Measurements from ENCODE around the gene CDY2A.
"Not testable (repeated sequence)": the region's sequence is repeated elsewhere in the genome, so short reads cannot be mapped to it uniquely, and the experiment has no call there.

CDY2A gene

GRCh38 chrY:18025487-18025886, at the start of gene CDY2A:
CDY2A (plus strand) TSS chrY:18025787; CDS start chrY:18026115, 328 bp downstream.
- DNase-seq (ENCODE audit: low spot score); in situ Hi-C loops (cut with MboI; ENCODE audit: low sequenced_read_pairs, unreplicated experiment): not testable (repeated sequence)

GRCh38 chrY:17997586-17997985, 28.0 kb upstream of the CDY2A start:
- DNase-seq (ENCODE audit: low spot score); in situ Hi-C loops (cut with MboI; ENCODE audit: low sequenced_read_pairs, unreplicated experiment): not testable (repeated sequence)

- DNase-seq (ENCODE audit: low spot score); in situ Hi-C loops (cut with MboI; ENCODE audit: low sequenced_read_pairs, unreplicated experiment): not testable (repeated sequence)
Observed at GRCh38 chrY:17998266-17998665, 27.3 kb upstream of the CDY2A start.

GRCh38 chrY:18023897-18024296, 1.7 kb upstream of the CDY2A start:
- in situ Hi-C loops (cut with MboI; ENCODE audit: low sequenced_read_pairs, unreplicated experiment); DNase-seq (ENCODE audit: low spot score): not testable (repeated sequence)

- DNase-seq (ENCODE audit: low spot score); in situ Hi-C loops (cut with MboI; ENCODE audit: low sequenced_read_pairs, unreplicated experiment): not testable (repeated sequence)
Observed at GRCh38 chrY:18028845-18029244, 3.3 kb downstream of the CDY2A start.

- DNase-seq (ENCODE audit: low spot score); in situ Hi-C loops (cut with MboI; ENCODE audit: low sequenced_read_pairs, unreplicated experiment): not testable (repeated sequence)
Observed at GRCh38 chrY:18030178-18030577, 4.6 kb downstream of the CDY2A start.

GRCh38 chrY:18034100-18034814, 8.7 kb downstream of the CDY2A start:
- DNase-seq (ENCODE audit: low spot score); in situ Hi-C loops (cut with MboI; ENCODE audit: low sequenced_read_pairs, unreplicated experiment): not testable (repeated sequence)

- DNase-seq (ENCODE audit: low spot score); in situ Hi-C loops (cut with MboI; ENCODE audit: low sequenced_read_pairs, unreplicated experiment): not testable (repeated sequence)
Observed at GRCh38 chrY:18034864-18035263, 9.3 kb downstream of the CDY2A start.

- DNase-seq (ENCODE audit: low spot score); in situ Hi-C loops (cut with MboI; ENCODE audit: low sequenced_read_pairs, unreplicated experiment): not testable (repeated sequence)
Observed at GRCh38 chrY:18044990-18045389, 19.4 kb downstream of the CDY2A start.

GRCh38 chrY:18048149-18049040, 22.8 kb downstream of the CDY2A start:
- in situ Hi-C loops (cut with MboI; ENCODE audit: low sequenced_read_pairs, unreplicated experiment): not testable (repeated sequence)

GRCh38 chrY:18049061-18049460, 23.5 kb downstream of the CDY2A start:
- DNase-seq (ENCODE audit: low spot score); in situ Hi-C loops (cut with MboI; ENCODE audit: low sequenced_read_pairs, unreplicated experiment): not testable (repeated sequence)

More at GRCh38 chrY:18048149-18049040, 22.8 kb downstream of the CDY2A start:
- not testable (repeated sequence) for DNase-seq (ENCODE audit: low spot score)

- in situ Hi-C loops (cut with MboI; ENCODE audit: low sequenced_read_pairs, unreplicated experiment); DNase-seq (ENCODE audit: low spot score): not testable (repeated sequence)
Observed at GRCh38 chrY:18056473-18056872, 30.9 kb downstream of the CDY2A start.

- DNase-seq (ENCODE audit: low spot score); in situ Hi-C loops (cut with MboI; ENCODE audit: low sequenced_read_pairs, unreplicated experiment): not testable (repeated sequence)
Observed at GRCh38 chrY:18073464-18073863, 47.9 kb downstream of the CDY2A start.

Measured in GM13976 (cell line).